GM12878 (cell line): Measurements from ENCODE around the gene KCTD2. TPM values are rescaled to one million over a fixed set of nuclear protein-coding genes. Genes with fewer than 3 reads are reported as not detected.
"Not testable (repeated sequence)": the region's sequence is repeated elsewhere in the genome, so short reads cannot be mapped to it uniquely, and the experiment has no call there.

Source experiments
- ATAC-seq: fragments of 200-7000 bp; cut with Tn5 transposase; 3 replicates; pipeline ENCODE4 v1.9.1; 2020; ENCODE audit warnings: mild to moderate bottlenecking, moderate library complexity
- BruUV-seq: library from RNA; stranded (reverse); fragments of 400-500 nt; replicated peaks from 2 replicates; lab custom pipeline; 2021; lab: Mats Ljungman, UMichigan
- CTCF ChIA-PET: fragments of 300-600 bp; sonication (Branson Sonifier 250); formaldehyde crosslinking; extraction: SDS; loops from one replicate; lab custom pipeline; 2021; ENCODE audit warnings: inconsistent platforms; lab: Yijun Ruan, JAX
- POLR2A ChIA-PET: fragments of 350-600 bp; formaldehyde crosslinking; extraction: SDS; loops from one replicate; lab custom pipeline; 2021; ENCODE audit warnings: inconsistent platforms; lab: Charles Lee
- RAD21 ChIA-PET: fragments of 300-600 bp; sonication (Branson Sonifier 250); formaldehyde crosslinking; loops from one replicate; lab custom pipeline; 2023; ENCODE audit warnings: antibody characterized with exemption; ENCODE audit not compliant: unreplicated experiment; lab: Charles Lee
- SMC1A ChIA-PET: fragments of 300-600 bp; sonication (Branson Sonifier 250); formaldehyde crosslinking; loops from one replicate; lab custom pipeline; 2023; ENCODE audit not compliant: unreplicated experiment, uncharacterized antibody; lab: Charles Lee
- DNase-seq: peaks from one replicate; pipeline ENCODE4 v3.0.0-alpha.2; 2011; ENCODE audit warnings: low read depth, low spot score
- FAIRE-seq: peaks from 3 replicates; lab custom pipeline; 2011; peaks lifted over from hg19 to GRCh38; lab: Jason Lieb, UNC
- H2AFZ ChIP-seq: 2 replicates; pipeline ENCODE4 v1.6.0; 2011; ENCODE audit warnings: low read depth, low read length, control low read depth; ENCODE audit not compliant: control insufficient read depth
- H3K27ac ChIP-seq: 2 replicates; pipeline ENCODE4 v1.5.1; 2011; ENCODE audit warnings: control low read depth; ENCODE audit not compliant: control insufficient read depth, insufficient read depth
- H3K27me3 ChIP-seq, 2 experiments: replicated peaks in 1 of 2; 2 replicates each; pipeline versions ENCODE4 v1.6.0 to v1.6.1; 2011; ENCODE audit warnings: low read length in 1 of 2; ENCODE audit not compliant: control insufficient read depth in 2 of 2, insufficient read depth in 2 of 2
- H3K36me3 ChIP-seq, 2 experiments: 2 replicates each; pipeline ENCODE4 v1.5.1; 2011; ENCODE audit warnings: low read length in 1 of 2; ENCODE audit not compliant: control insufficient read depth in 2 of 2, insufficient read depth in 2 of 2
- H3K4me1 ChIP-seq: 2 replicates; pipeline ENCODE4 v1.6.1; 2011; ENCODE audit warnings: mild to moderate bottlenecking, low read length, moderate library complexity, mixed read lengths; ENCODE audit not compliant: control insufficient read depth, insufficient read depth
- H3K4me2 ChIP-seq: 2 replicates; pipeline ENCODE4 v1.6.0; 2011; ENCODE audit warnings: control low read depth; ENCODE audit not compliant: control insufficient read depth, insufficient read depth
- H3K4me3 ChIP-seq: fragments of 200-600 bp; sonication (generic); 2 replicates; pipeline ENCODE4 v1.5.1; 2016
- H3K79me2 ChIP-seq: 2 replicates; pipeline ENCODE4 v1.6.0; 2011; ENCODE audit warnings: low read length; ENCODE audit not compliant: control insufficient read depth, insufficient read depth
- H3K9ac ChIP-seq: 2 replicates; pipeline ENCODE4 v1.8.0; 2011; ENCODE audit warnings: low read length, control low read depth, mixed read lengths; ENCODE audit not compliant: control insufficient read depth, insufficient read depth
- H3K9me3 ChIP-seq: replicated peaks from 3 replicates; pipeline ENCODE4 v1.5.1; 2011; ENCODE audit warnings: mild to moderate bottlenecking, low read length; ENCODE audit not compliant: control insufficient read depth, insufficient read depth
- H4K20me1 ChIP-seq: 2 replicates; pipeline ENCODE4 v1.6.0; 2011; ENCODE audit not compliant: control insufficient read depth, insufficient read depth
- ELK1 ChIP-seq: IDR thresholded peaks from 2 replicates; pipeline ENCODE4 v1.6.1; 2012; ENCODE audit warnings: low read depth, low read length, improper control_type of control experiment
- YY1 ChIP-seq: IDR thresholded peaks from 2 replicates; pipeline ENCODE4 v1.6.1; 2011; ENCODE audit warnings: low read depth, mild to moderate bottlenecking, low read length
- ZBTB11 ChIP-seq: fragments of 450-650 bp; formaldehyde crosslinking; IDR thresholded peaks from 2 replicates; pipeline ENCODE4 v1.5.0; 2022; ENCODE audit warnings: mild to moderate bottlenecking, missing genetic modification characterization
- ZNF274 ChIP-seq: IDR thresholded peaks from one replicate; pipeline ENCODE4 v1.8.0; 2011; ENCODE audit not compliant: insufficient read length, insufficient read depth
- WGBS: methylation state at CpG from one replicate; pipeline ENCODE4 v1.1.6; 2016; ENCODE audit warnings: low lambda C conversion rate; ENCODE audit not compliant: insufficient replicate concordance, insufficient coverage; ENCODE audit errors: missing lambda C conversion rate; 5-methylcytosine and 5-hydroxymethylcytosine counted together
- in situ Hi-C: fragments of 300-500 bp; cut with MboI; formaldehyde crosslinking; loops from 9 replicates; pipeline ENCODE4 v1.14.3; 2018; ENCODE audit warnings: mixed read lengths
- intact Hi-C: fragments of 100-400 bp; cut with micrococcal nuclease; formaldehyde crosslinking; loops from one replicate; pipeline ENCODE4 v1.14.2; 2022; ENCODE audit not compliant: unreplicated experiment
- polyA plus RNA-seq, 11 experiments: library from polyadenylated mRNA; depleted of rRNA in 4 of 11; unstranded in 6 of 11; stranded (reverse) in 5 of 11; fragments of >200 nt; fragmentation: Nextera tagmentation in 4 of 11; fragmentation: Illumina TruSeq in 1 of 11; extraction: Ambion mirVana in 4 of 11; extraction: Trizol in 1 of 11; gene quantifications; 1 replicate in 1 of 11; 2 replicates in 10 of 11; pipeline versions ENCODE4 v1.2.1 to v1.2.3, GENCODE V29; 2011 to 2016; ENCODE audit warnings: inconsistent platforms in 2 of 11, missing spikeins in 2 of 11, low read depth in 1 of 11
- total RNA-seq, 4 experiments: library from RNA; depleted of rRNA in 3 of 4; stranded (reverse); fragments of >200 nt in 3 of 4; fragmentation: Illumina TruSeq in 1 of 4; extraction: Trizol in 1 of 4; gene quantifications; 2 replicates each; pipeline versions ENCODE4 v1.2.1 to v1.2.3, GENCODE V29; 2013 to 2021

Gene KCTD2
- total and polyA plus RNA-seq, 10 of the 15 experiments (the other 5 are each of a cell fraction or from before 2014, with no cell fraction given): 1.5 to 27.5 (median 13.7) TPM

- H3K9me3 ChIP-seq: no peaks in the 10 kb centered on the region
- H3K4me3 ChIP-seq: no peak overlapping the region
- ATAC-seq (no peak), FAIRE-seq (no peak), DNase-seq (no peak)
- H3K27ac ChIP-seq: no peak overlapping the region
- ChIA-PET SMC1A (no interaction called here), RAD21 (no interaction called here)
- H3K79me2 ChIP-seq: peaks cover 11% of the 10 kb centered on the region
- no peak for TF ChIP-seq ZNF274
- TF ChIP-seq ELK1: no peak
- TF ChIP-seq ZBTB11 (CRISPR knock-in tag): no peak
- no peak for TF ChIP-seq YY1
- TF ChIP-seq, all 136 proteins: peak for 0
- H3K9ac ChIP-seq: no peak overlapping the region
- POLR2A ChIA-PET: interaction anchor here (0.6 to 0.8 kb wide), 4 partner anchors 11 to 125 kb away, joined by 3 to 6 read pairs (median 3); no protein-coding TSS in a partner anchor
- no TSS peak for BruUV-seq
- CTCF ChIA-PET: interaction anchor here (1.3 kb wide), 1 partner anchor 90 kb away, joined by 4 read pairs; the partner anchor contains the start of gene NT5C
- intact Hi-C loops (no loop called here), in situ Hi-C loops (no loop called here)
- H3K36me3 ChIP-seq: peaks cover 4 to 13% of the 10 kb centered on the region in 2 experiments; a peak in 3 of 4 replicates
- no peaks in the 10 kb centered on the region for H3K4me1 ChIP-seq
- H3K4me2 ChIP-seq: no peak overlapping the region
- WGBS: 96% methylated on average over 12 of the region's 12 CpGs
- H3K27me3 ChIP-seq: no peaks in the 10 kb centered on the region
- H4K20me1 ChIP-seq: no peaks in the 10 kb centered on the region
- H2AFZ ChIP-seq: no peak overlapping the region
Observed at GRCh38 chr17:75041656-75042280, 5.3 kb upstream of the KCTD2 start.

GRCh38 chr17:75043789-75044188, 3.2 kb upstream of the KCTD2 start:
- H3K9ac ChIP-seq, H3K27me3 ChIP-seq, H3K4me1 ChIP-seq, ATAC-seq, CTCF ChIA-PET, DNase-seq, RAD21 ChIA-PET, H3K4me2 ChIP-seq, FAIRE-seq, H3K9me3 ChIP-seq, BruUV-seq, H4K20me1 ChIP-seq, H3K27ac ChIP-seq, intact Hi-C loops, in situ Hi-C loops, H2AFZ ChIP-seq, H3K4me3 ChIP-seq: not testable (repeated sequence)
- peaks cover 22% of the 10 kb centered on the region for H3K79me2 ChIP-seq
- 86% methylated on average over 4 of the region's 5 CpGs for WGBS
- H3K36me3 ChIP-seq: peaks cover 4 to 13% of the 10 kb centered on the region in 2 experiments; a peak in 3 of 4 replicates
- POLR2A ChIA-PET: interaction anchor here (0.7 kb wide), 1 partner anchor 55 kb away, joined by 5 read pairs; no protein-coding TSS in a partner anchor
- SMC1A ChIA-PET: interaction anchor here (1.4 kb wide), 1 partner anchor 20 kb away, joined by 3 read pairs; no protein-coding TSS in a partner anchor
